Ishikawa (cell line): Measurements from ENCODE around the gene HEATR3.

Experiments used
- CREB1 ChIP-seq: IDR thresholded peaks from 2 replicates; pipeline ENCODE4 v1.6.1; 2012; ENCODE audit warnings: low read depth
- EGR1 ChIP-seq: IDR thresholded peaks from 2 replicates; pipeline ENCODE4 v1.6.1; 2012
- EP300 ChIP-seq: IDR thresholded peaks from 2 replicates; pipeline ENCODE4 v1.6.1; 2012; ENCODE audit warnings: borderline replicate concordance
- FOXM1 ChIP-seq: IDR thresholded peaks from 2 replicates; pipeline ENCODE4 v1.6.1; 2012; ENCODE audit warnings: low read depth, borderline replicate concordance
- NFIC ChIP-seq: IDR thresholded peaks from 2 replicates; pipeline ENCODE4 v1.6.1; 2012
- RAD21 ChIP-seq: IDR thresholded peaks from 2 replicates; pipeline ENCODE4 v1.6.1; 2012; ENCODE audit warnings: low read depth
- TAF1 ChIP-seq: IDR thresholded peaks from 2 replicates; pipeline ENCODE4 v1.6.1; 2012; ENCODE audit warnings: low read depth, mild to moderate bottlenecking
- TCF12 ChIP-seq: IDR thresholded peaks from 2 replicates; pipeline ENCODE4 v1.6.1; 2012; ENCODE audit warnings: low read depth
- TEAD4 ChIP-seq: IDR thresholded peaks from 2 replicates; pipeline ENCODE4 v1.6.1; 2012
- TF ChIP-seq, protein P1 (sequence below): IDR thresholded peaks from 2 replicates; pipeline ENCODE4 v1.6.1; 2012

HEATR3 gene

DNA sequence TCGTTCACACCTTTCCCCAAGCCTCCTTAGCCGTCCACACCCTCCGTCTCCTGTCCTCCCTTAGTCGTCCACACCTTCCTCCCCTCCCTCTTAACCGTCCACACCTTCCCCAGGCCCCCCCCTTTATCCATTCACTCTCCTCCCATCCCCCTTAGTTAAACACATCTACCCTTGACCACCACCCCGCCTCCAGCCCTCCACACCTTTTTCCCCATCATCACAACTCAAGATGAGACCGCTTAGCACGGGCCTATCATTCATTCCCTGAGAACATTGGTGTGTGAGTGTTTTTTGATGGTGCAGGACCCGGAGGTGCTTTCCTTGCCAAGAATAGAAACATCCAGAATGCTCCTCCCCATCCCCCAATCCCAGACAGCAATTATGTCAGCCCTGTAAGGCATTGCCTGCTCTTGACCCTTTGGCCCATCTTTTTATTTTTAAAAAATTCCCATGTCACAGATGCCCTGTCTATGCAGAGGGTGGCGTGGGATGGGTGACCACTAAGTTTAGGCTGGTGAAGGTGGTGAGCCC, 88.7 kb downstream of the HEATR3 start:
- TF ChIP-seq TEAD4: 0 out of 2 replicates have a peak, but pooled peaks have one; percentile 0
- TF ChIP-seq, protein P1, sequence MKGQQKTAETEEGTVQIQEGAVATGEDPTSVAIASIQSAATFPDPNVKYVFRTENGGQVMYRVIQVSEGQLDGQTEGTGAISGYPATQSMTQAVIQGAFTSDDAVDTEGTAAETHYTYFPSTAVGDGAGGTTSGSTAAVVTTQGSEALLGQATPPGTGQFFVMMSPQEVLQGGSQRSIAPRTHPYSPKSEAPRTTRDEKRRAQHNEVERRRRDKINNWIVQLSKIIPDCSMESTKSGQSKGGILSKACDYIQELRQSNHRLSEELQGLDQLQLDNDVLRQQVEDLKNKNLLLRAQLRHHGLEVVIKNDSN: no peak

DNA sequence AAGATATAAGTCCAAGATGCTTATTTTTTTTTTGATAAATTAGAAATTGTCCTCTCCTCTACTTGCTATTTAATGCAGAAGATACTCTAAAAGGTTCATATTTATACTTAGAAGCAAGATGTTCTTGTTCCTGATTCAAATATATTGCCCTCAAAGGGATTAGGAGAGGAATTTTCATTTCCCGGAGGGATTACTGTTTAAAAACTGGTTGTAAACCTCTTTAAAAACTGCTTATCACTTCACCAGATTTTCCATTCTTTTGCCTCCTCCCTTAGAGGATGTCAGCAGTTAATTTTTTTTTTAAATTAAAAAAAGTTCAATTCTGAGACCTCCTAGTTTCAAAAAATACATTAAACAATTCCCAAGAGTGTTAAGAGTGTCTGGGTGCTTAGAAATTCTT, 90.2 kb downstream of the HEATR3 start:
- TF ChIP-seq FOXM1 (no peak), EGR1 (no peak), CREB1 (no peak), TAF1 (no peak), TCF12 (no peak), NFIC (no peak), EP300 (no peak), RAD21 (no peak), TEAD4 (no peak)
- TF ChIP-seq, protein P1: no peak
